ENCODE data around the gene ABCD3. TPM values are rescaled to one million over a fixed set of nuclear protein-coding genes. Genes with fewer than 3 reads are reported as not detected.

ABCD3 gene
- total and polyA plus RNA-seq, 2 of the 8 experiments (the other 6 are each of a cell fraction or from before 2014, with no cell fraction given): 6.6 to 29.4 TPM

GRCh38 chr1:94389298-94389697 is 28.9 kb upstream of the ABCD3 start:
- peaks cover 21 to 23% of the 10 kb centered on the region in 2 experiments for H3K9me3 ChIP-seq (ENCODE audit: insufficient read depth in 2 of 2, low read depth in 1 of 2, low read length in 1 of 2)
- ChIA-PET POLR2A (ENCODE audit: partially characterized antibody) (no interaction called here), CTCF (ENCODE audit: partially characterized antibody) (interaction anchor here (1.1 kb wide), 1 partner anchor 53 kb away, joined by 3 read pairs; no protein-coding TSS in a partner anchor)
- no peak overlapping the region for H2BK120ac ChIP-seq (replicated peaks; ENCODE audit: low read depth, low read length)
- no peak overlapping the region for H2AK5ac ChIP-seq (ENCODE audit: low read depth, low read length)
- H3K79me2 ChIP-seq (ENCODE audit: control insufficient read depth in 1 of 2, insufficient read depth in 2 of 2, low read length in 2 of 2): no peaks in the 10 kb centered on the region
- H4K20me1 ChIP-seq (replicated peaks in 1 of 2; ENCODE audit: control insufficient read depth in 1 of 2, insufficient read depth in 2 of 2, low read length in 2 of 2): no peaks in the 10 kb centered on the region
- no peak overlapping the region for H3K27ac ChIP-seq (ENCODE audit: low read depth, low read length)
- FAIRE-seq: no peak
- H2BK15ac ChIP-seq (ENCODE audit: low read length): no peak overlapping the region
- H3K14ac ChIP-seq (ENCODE audit: insufficient read length): no peak overlapping the region
- no peak for DNase-seq (ENCODE audit: low read depth in 1 of 2, low spot score in 2 of 2)
- H2BK20ac ChIP-seq (ENCODE audit: low read length): no peak overlapping the region
- no peak overlapping the region for H4K5ac ChIP-seq (ENCODE audit: insufficient read length, low read depth, low read length)
- no peak overlapping the region for H3K4me3 ChIP-seq (ENCODE audit: extremely low read depth in 1 of 4, insufficient read depth in 2 of 4, low read depth in 3 of 4, low read length in 4 of 4)
- H4K91ac ChIP-seq (replicated peaks; ENCODE audit: insufficient read length, low read length): no peak overlapping the region
- H3K27me3 ChIP-seq (replicated peaks in 1 of 4; ENCODE audit: control insufficient read depth in 3 of 4, extremely low read depth in 1 of 4, insufficient read depth in 3 of 4, low read length in 3 of 4): no peaks in the 10 kb centered on the region
- no peak overlapping the region for H3K56ac ChIP-seq (replicated peaks; ENCODE audit: insufficient read length, low read depth, low read length)
- peaks cover 0 to 5% (median 0%) of the 10 kb centered on the region in 4 experiments; a peak in 1 of 8 replicates for H3K36me3 ChIP-seq (ENCODE audit: control insufficient read depth in 2 of 4, insufficient read depth in 4 of 4, low read length in 3 of 4)
- H2BK5ac ChIP-seq (ENCODE audit: low read depth, low read length): no peak overlapping the region
- no peaks in the 10 kb centered on the region for H3K23me2 ChIP-seq (ENCODE audit: low read depth, low read length)
- no peak overlapping the region for H3K23ac ChIP-seq (ENCODE audit: insufficient read length)
- H3K4me1 ChIP-seq (replicated peaks in 1 of 4; ENCODE audit: control insufficient read depth in 3 of 4, insufficient read depth in 4 of 4, low read length in 3 of 4): peaks cover 0 to 1% (median 0%) of the 10 kb centered on the region in 4 experiments; a peak in 1 of 7 replicates
- no peaks in the 10 kb centered on the region for H3K79me1 ChIP-seq (ENCODE audit: low read depth, low read length)
- no peak overlapping the region for H3K4me2 ChIP-seq (ENCODE audit: insufficient read depth in 1 of 2, low read depth in 2 of 2, low read length in 2 of 2)
- H2AFZ ChIP-seq (ENCODE audit: low read length): no peak overlapping the region
- H2BK12ac ChIP-seq (ENCODE audit: low read depth, low read length): no peak overlapping the region
- 75% methylated on average over 4 of the region's 4 CpGs; no CpG with 5 or more reads in 1 of the 2 experiments for WGBS, 2 experiments (ENCODE audit: extremely low coverage in 1 of 2, insufficient coverage in 1 of 2, insufficient read length in 1 of 2, insufficient replicate concordance in 2 of 2, low coverage in 1 of 2, low lambda C conversion rate in 2 of 2, missing lambda C conversion rate in 1 of 2)
- H4K8ac ChIP-seq (ENCODE audit: extremely low read depth, insufficient read depth, low read length): no peak overlapping the region
- TF ChIP-seq TEAD4 (IDR thresholded peaks at IDR 0.05; ENCODE audit: low read depth, low read length): no peak
- no peak for TF ChIP-seq GTF2F1 (IDR thresholded peaks at IDR 0.05; ENCODE audit: borderline replicate concordance, low read depth, low read length)
- TF ChIP-seq SRF (IDR thresholded peaks at IDR 0.05; ENCODE audit: low read depth, low read length): no peak
- no peak for TF ChIP-seq TBP (IDR thresholded peaks at IDR 0.05; ENCODE audit: low read depth, low read length)
- no peak for TF ChIP-seq JUND (IDR thresholded peaks at IDR 0.05; ENCODE audit: low read length)
- no peak for TF ChIP-seq PHF8 (conservative IDR thresholded peaks at IDR 0.05; ENCODE audit: low read depth, low read length)
- TF ChIP-seq SIX5 (IDR thresholded peaks at IDR 0.05; ENCODE audit: low read depth, low read length): no peak
- TF ChIP-seq RNF2 (IDR thresholded peaks at IDR 0.05; ENCODE audit: borderline replicate concordance, low read depth, low read length, missing control alignments, poor library complexity, severe bottlenecking): no peak
- TF ChIP-seq YY1 (IDR thresholded peaks at IDR 0.05; ENCODE audit: low read depth, low read length): no peak
- no peak for TF ChIP-seq RAD21 (IDR thresholded peaks at IDR 0.05 in 1 of 2, conservative IDR thresholded peaks at IDR 0.05 in 1 of 2; ENCODE audit: low read depth in 2 of 2, low read length in 2 of 2)
- no peak for TF ChIP-seq ZNF274 (IDR thresholded peaks at IDR 0.05; ENCODE audit: borderline replicate concordance, extremely low read depth, low read length)
- H3K9ac ChIP-seq (replicated peaks in 1 of 4; ENCODE audit: extremely low read depth in 1 of 4, low read depth in 3 of 4, low read length in 3 of 4): no peak overlapping the region
- H3K4ac ChIP-seq (replicated peaks; ENCODE audit: insufficient read length, low read depth, low read length): no peak overlapping the region
- H3K18ac ChIP-seq (ENCODE audit: extremely low read depth, low read length): no peak overlapping the region
